WTC11 (cell line): ENCODE results near the gene ADGRV1. TPM values are rescaled to one million over a fixed set of nuclear protein-coding genes. Genes with fewer than 3 reads are reported as not detected.

Source experiments
- ATAC-seq: fragments of 200-7000 bp; cut with Tn5 transposase; 2 replicates; pipeline ENCODE4 v1.10.0; 2021; ENCODE audit warnings: mild to moderate bottlenecking, moderate library complexity
- CTCF ChIA-PET: fragments of 300-600 bp; sonication (Branson Sonifier 250); formaldehyde crosslinking; loops from one replicate; lab custom pipeline; 2021; ENCODE audit warnings: antibody characterized with exemption; lab: Charles Lee
- POLR2A ChIA-PET: fragments of 350-600 bp; sonication (Branson Sonifier 250); formaldehyde crosslinking; loops from one replicate; lab custom pipeline; 2021; ENCODE audit warnings: antibody characterized with exemption; lab: Charles Lee
- DNase-seq: peaks from one replicate; pipeline ENCODE4 v3.0.0; 2021; ENCODE audit warnings: low spot score
- H3K27ac Mint-ChIP-seq: 2 replicates; pipeline ENCODE4 v1.8.0; 2021; ENCODE audit warnings: mixed read lengths
- H3K27me3 Mint-ChIP-seq: 2 replicates; pipeline ENCODE4 v1.8.0; 2021; ENCODE audit warnings: low read depth, mild to moderate bottlenecking, moderate library complexity, mixed read lengths
- H3K36me3 Mint-ChIP-seq: 2 replicates; pipeline ENCODE4 v1.8.0; 2021; ENCODE audit warnings: mixed read lengths
- H3K4me1 Mint-ChIP-seq: 2 replicates; pipeline ENCODE4 v1.8.0; 2022; ENCODE audit warnings: mixed read lengths
- H3K4me3 Mint-ChIP-seq: 2 replicates; pipeline ENCODE4 v1.8.0; 2021; ENCODE audit warnings: mild to moderate bottlenecking, moderate library complexity, mixed read lengths
- H3K9me3 Mint-ChIP-seq: 2 replicates; pipeline ENCODE4 v1.8.0; 2021; ENCODE audit warnings: mixed read lengths
- EMX1 ChIP-seq: fragments of 250-450 bp; sonication (Bioruptor Pico); IDR thresholded peaks from 2 replicates; pipeline ENCODE4 v1.8.0; 2021; ENCODE audit warnings: mild to moderate bottlenecking
- ETV6 ChIP-seq: sonication (generic); formaldehyde crosslinking; IDR thresholded peaks from 2 replicates; pipeline ENCODE4 v1.8.1; 2022; ENCODE audit warnings: mild to moderate bottlenecking, missing genetic modification reagents
- HMGA2 ChIP-seq: fragments of 250-450 bp; sonication (Bioruptor Pico); IDR thresholded peaks from 2 replicates; pipeline ENCODE4 v1.4.0; 2021; ENCODE audit warnings: mild to moderate bottlenecking, moderate library complexity
- MYBL2 ChIP-seq: sonication (generic); formaldehyde crosslinking; IDR thresholded peaks from 2 replicates; pipeline ENCODE4 v1.8.1; 2023; ENCODE audit warnings: mild to moderate bottlenecking, moderate library complexity, missing genetic modification reagents
- NFATC4 ChIP-seq: fragments of 250-450 bp; sonication (Bioruptor Pico); IDR thresholded peaks from 2 replicates; pipeline ENCODE4 v1.9.0; 2021; ENCODE audit warnings: mild to moderate bottlenecking
- SMAD4 ChIP-seq: sonication (generic); formaldehyde crosslinking; IDR thresholded peaks from 2 replicates; pipeline ENCODE4 v1.8.0; 2022; ENCODE audit warnings: mild to moderate bottlenecking, missing genetic modification reagents
- TEAD1 ChIP-seq: sonication (generic); formaldehyde crosslinking; IDR thresholded peaks from 2 replicates; pipeline ENCODE4 v1.8.0; 2022; ENCODE audit warnings: mild to moderate bottlenecking, missing genetic modification reagents
- ZBTB21 ChIP-seq: sonication (generic); formaldehyde crosslinking; IDR thresholded peaks from 2 replicates; pipeline ENCODE4 v1.8.1; 2023; ENCODE audit warnings: mild to moderate bottlenecking, missing genetic modification reagents, borderline replicate concordance
- ZNF232 ChIP-seq: sonication (generic); formaldehyde crosslinking; IDR thresholded peaks from 2 replicates; pipeline ENCODE4 v1.8.0; 2022; ENCODE audit warnings: mild to moderate bottlenecking, missing genetic modification reagents
- ZNF317 ChIP-seq: sonication (generic); formaldehyde crosslinking; IDR thresholded peaks from 2 replicates; pipeline ENCODE4 v1.8.1; 2023; ENCODE audit warnings: low read depth, mild to moderate bottlenecking, moderate library complexity, missing genetic modification reagents, borderline replicate concordance
- ZNF671 ChIP-seq: fragments of 250-450 bp; sonication (Bioruptor Pico); IDR thresholded peaks from 2 replicates; pipeline ENCODE4 v1.8.0; 2021; ENCODE audit warnings: mild to moderate bottlenecking
- total RNA-seq: library from RNA; stranded (reverse); gene quantifications from 3 replicates; pipeline ENCODE4 v1.2.3, GENCODE V29; 2021
- TF ChIP-seq, protein P1 (sequence below): sonication (generic); formaldehyde crosslinking; IDR thresholded peaks from 2 replicates; pipeline ENCODE4 v1.8.0; 2022; ENCODE audit warnings: mild to moderate bottlenecking, missing genetic modification reagents
- TF ChIP-seq, protein P2 (sequence below): sonication (generic); formaldehyde crosslinking; IDR thresholded peaks from 2 replicates; pipeline ENCODE4 v1.8.0; 2022; ENCODE audit warnings: mild to moderate bottlenecking, missing genetic modification reagents
- TF ChIP-seq, protein P3 (sequence below): sonication (generic); formaldehyde crosslinking; conservative IDR thresholded peaks from 2 replicates; pipeline ENCODE4 v1.8.1; 2023; ENCODE audit warnings: mild to moderate bottlenecking, low read depth, missing genetic modification reagents, moderate library complexity
- TF ChIP-seq, protein P4 (sequence below): sonication (generic); formaldehyde crosslinking; IDR thresholded peaks from 2 replicates; pipeline ENCODE4 v1.8.0; 2023; ENCODE audit warnings: mild to moderate bottlenecking, missing genetic modification reagents
- TF ChIP-seq, protein P5 (sequence below): fragments of 250-450 bp; sonication (Bioruptor Pico); IDR thresholded peaks from 2 replicates; pipeline ENCODE4 v1.9.0; 2021; ENCODE audit warnings: mild to moderate bottlenecking, borderline replicate concordance
- TF ChIP-seq, protein P6 (sequence below): sonication (generic); formaldehyde crosslinking; IDR thresholded peaks from 2 replicates; pipeline ENCODE4 v1.8.1; 2023; ENCODE audit warnings: mild to moderate bottlenecking, moderate library complexity, missing genetic modification reagents

The ADGRV1 gene
- total RNA-seq, 1 experiment from 2014 or later, result 74.5 TPM

DNA sequence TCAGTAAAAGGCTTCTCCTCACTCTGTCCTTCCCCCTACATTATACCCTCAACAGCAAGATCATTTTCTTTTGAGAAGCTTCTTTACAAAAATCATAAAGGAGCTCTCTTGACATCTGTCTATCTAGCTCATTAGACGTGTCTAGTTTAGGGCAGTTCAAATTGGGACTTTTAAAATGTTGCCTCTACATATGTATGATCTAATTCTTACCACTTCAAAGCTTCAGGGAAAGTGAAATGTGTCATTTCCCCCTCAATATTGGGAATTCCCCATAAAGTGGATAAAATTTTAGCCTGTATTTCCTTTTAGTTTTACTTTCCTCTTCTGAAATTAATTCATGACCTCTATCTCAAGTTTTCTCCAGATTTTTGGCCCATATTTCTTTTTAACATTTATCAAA, 500.8 kb downstream of the ADGRV1 start:
- no peak for ATAC-seq
- Mint-ChIP-seq H3K27ac (no peak overlapping the region), H3K4me3 (no peak overlapping the region), H3K9me3 (no peaks in the 10 kb centered on the region), H3K27me3 (no peaks in the 10 kb centered on the region), H3K4me1 (peaks cover 25% of the 10 kb centered on the region), H3K36me3 (no peaks in the 10 kb centered on the region)
- ChIA-PET POLR2A (no interaction called here), CTCF (no interaction called here)
- no peak for TF ChIP-seq TEAD1 (CRISPR knock-in tag)
- TF ChIP-seq, protein P1, sequence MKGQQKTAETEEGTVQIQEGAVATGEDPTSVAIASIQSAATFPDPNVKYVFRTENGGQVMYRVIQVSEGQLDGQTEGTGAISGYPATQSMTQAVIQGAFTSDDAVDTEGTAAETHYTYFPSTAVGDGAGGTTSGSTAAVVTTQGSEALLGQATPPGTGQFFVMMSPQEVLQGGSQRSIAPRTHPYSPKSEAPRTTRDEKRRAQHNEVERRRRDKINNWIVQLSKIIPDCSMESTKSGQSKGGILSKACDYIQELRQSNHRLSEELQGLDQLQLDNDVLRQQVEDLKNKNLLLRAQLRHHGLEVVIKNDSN (CRISPR knock-in tag), result no peak
- TF ChIP-seq ZNF232 (CRISPR knock-in tag), result no peak
- TF ChIP-seq, protein P2, sequence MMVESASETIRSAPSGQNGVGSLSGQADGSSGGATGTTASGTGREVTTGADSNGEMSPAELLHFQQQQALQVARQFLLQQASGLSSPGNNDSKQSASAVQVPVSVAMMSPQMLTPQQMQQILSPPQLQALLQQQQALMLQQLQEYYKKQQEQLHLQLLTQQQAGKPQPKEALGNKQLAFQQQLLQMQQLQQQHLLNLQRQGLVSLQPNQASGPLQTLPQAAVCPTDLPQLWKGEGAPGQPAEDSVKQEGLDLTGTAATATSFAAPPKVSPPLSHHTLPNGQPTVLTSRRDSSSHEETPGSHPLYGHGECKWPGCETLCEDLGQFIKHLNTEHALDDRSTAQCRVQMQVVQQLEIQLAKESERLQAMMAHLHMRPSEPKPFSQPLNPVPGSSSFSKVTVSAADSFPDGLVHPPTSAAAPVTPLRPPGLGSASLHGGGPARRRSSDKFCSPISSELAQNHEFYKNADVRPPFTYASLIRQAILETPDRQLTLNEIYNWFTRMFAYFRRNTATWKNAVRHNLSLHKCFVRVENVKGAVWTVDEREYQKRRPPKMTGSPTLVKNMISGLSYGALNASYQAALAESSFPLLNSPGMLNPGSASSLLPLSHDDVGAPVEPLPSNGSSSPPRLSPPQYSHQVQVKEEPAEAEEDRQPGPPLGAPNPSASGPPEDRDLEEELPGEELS, result no peak
- TF ChIP-seq ZBTB21 (CRISPR knock-in tag), result no peak
- TF ChIP-seq, protein P3, sequence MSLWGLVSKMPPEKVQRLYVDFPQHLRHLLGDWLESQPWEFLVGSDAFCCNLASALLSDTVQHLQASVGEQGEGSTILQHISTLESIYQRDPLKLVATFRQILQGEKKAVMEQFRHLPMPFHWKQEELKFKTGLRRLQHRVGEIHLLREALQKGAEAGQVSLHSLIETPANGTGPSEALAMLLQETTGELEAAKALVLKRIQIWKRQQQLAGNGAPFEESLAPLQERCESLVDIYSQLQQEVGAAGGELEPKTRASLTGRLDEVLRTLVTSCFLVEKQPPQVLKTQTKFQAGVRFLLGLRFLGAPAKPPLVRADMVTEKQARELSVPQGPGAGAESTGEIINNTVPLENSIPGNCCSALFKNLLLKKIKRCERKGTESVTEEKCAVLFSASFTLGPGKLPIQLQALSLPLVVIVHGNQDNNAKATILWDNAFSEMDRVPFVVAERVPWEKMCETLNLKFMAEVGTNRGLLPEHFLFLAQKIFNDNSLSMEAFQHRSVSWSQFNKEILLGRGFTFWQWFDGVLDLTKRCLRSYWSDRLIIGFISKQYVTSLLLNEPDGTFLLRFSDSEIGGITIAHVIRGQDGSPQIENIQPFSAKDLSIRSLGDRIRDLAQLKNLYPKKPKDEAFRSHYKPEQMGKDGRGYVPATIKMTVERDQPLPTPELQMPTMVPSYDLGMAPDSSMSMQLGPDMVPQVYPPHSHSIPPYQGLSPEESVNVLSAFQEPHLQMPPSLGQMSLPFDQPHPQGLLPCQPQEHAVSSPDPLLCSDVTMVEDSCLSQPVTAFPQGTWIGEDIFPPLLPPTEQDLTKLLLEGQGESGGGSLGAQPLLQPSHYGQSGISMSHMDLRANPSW (CRISPR knock-in tag), result no peak
- no peak for TF ChIP-seq NFATC4 (CRISPR knock-in tag)
- TF ChIP-seq, protein P4, sequence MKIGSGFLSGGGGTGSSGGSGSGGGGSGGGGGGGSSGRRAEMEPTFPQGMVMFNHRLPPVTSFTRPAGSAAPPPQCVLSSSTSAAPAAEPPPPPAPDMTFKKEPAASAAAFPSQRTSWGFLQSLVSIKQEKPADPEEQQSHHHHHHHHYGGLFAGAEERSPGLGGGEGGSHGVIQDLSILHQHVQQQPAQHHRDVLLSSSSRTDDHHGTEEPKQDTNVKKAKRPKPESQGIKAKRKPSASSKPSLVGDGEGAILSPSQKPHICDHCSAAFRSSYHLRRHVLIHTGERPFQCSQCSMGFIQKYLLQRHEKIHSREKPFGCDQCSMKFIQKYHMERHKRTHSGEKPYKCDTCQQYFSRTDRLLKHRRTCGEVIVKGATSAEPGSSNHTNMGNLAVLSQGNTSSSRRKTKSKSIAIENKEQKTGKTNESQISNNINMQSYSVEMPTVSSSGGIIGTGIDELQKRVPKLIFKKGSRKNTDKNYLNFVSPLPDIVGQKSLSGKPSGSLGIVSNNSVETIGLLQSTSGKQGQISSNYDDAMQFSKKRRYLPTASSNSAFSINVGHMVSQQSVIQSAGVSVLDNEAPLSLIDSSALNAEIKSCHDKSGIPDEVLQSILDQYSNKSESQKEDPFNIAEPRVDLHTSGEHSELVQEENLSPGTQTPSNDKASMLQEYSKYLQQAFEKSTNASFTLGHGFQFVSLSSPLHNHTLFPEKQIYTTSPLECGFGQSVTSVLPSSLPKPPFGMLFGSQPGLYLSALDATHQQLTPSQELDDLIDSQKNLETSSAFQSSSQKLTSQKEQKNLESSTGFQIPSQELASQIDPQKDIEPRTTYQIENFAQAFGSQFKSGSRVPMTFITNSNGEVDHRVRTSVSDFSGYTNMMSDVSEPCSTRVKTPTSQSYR (CRISPR knock-in tag), result no peak
- TF ChIP-seq EMX1 (CRISPR knock-in tag), result no peak
- TF ChIP-seq, protein P5, sequence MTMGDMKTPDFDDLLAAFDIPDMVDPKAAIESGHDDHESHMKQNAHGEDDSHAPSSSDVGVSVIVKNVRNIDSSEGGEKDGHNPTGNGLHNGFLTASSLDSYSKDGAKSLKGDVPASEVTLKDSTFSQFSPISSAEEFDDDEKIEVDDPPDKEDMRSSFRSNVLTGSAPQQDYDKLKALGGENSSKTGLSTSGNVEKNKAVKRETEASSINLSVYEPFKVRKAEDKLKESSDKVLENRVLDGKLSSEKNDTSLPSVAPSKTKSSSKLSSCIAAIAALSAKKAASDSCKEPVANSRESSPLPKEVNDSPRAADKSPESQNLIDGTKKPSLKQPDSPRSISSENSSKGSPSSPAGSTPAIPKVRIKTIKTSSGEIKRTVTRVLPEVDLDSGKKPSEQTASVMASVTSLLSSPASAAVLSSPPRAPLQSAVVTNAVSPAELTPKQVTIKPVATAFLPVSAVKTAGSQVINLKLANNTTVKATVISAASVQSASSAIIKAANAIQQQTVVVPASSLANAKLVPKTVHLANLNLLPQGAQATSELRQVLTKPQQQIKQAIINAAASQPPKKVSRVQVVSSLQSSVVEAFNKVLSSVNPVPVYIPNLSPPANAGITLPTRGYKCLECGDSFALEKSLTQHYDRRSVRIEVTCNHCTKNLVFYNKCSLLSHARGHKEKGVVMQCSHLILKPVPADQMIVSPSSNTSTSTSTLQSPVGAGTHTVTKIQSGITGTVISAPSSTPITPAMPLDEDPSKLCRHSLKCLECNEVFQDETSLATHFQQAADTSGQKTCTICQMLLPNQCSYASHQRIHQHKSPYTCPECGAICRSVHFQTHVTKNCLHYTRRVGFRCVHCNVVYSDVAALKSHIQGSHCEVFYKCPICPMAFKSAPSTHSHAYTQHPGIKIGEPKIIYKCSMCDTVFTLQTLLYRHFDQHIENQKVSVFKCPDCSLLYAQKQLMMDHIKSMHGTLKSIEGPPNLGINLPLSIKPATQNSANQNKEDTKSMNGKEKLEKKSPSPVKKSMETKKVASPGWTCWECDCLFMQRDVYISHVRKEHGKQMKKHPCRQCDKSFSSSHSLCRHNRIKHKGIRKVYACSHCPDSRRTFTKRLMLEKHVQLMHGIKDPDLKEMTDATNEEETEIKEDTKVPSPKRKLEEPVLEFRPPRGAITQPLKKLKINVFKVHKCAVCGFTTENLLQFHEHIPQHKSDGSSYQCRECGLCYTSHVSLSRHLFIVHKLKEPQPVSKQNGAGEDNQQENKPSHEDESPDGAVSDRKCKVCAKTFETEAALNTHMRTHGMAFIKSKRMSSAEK (CRISPR knock-in tag), result no peak
- no peak for TF ChIP-seq ZNF317 (CRISPR knock-in tag)
- TF ChIP-seq, protein P6, sequence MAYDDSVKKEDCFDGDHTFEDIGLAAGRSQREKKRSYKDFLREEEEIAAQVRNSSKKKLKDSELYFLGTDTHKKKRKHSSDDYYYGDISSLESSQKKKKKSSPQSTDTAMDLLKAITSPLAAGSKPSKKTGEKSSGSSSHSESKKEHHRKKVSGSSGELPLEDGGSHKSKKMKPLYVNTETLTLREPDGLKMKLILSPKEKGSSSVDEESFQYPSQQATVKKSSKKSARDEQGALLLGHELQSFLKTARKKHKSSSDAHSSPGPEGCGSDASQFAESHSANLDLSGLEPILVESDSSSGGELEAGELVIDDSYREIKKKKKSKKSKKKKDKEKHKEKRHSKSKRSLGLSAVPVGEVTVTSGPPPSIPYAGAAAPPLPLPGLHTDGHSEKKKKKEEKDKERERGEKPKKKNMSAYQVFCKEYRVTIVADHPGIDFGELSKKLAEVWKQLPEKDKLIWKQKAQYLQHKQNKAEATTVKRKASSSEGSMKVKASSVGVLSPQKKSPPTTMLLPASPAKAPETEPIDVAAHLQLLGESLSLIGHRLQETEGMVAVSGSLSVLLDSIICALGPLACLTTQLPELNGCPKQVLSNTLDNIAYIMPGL, result no peak
- TF ChIP-seq SMAD4 (CRISPR knock-in tag), result no peak
- no peak for TF ChIP-seq ETV6 (CRISPR knock-in tag)
- TF ChIP-seq MYBL2 (CRISPR knock-in tag), result no peak
- TF ChIP-seq HMGA2 (CRISPR knock-in tag), result no peak
- no peak for TF ChIP-seq ZNF671 (CRISPR knock-in tag)
- DNase-seq, result no peak
